Hindlimb muscle (tissue), 1 donor: ENCODE results near the gene DST. TPM values are rescaled to one million over a fixed set of nuclear protein-coding genes. Genes with fewer than 3 reads are reported as not detected.
A peak's percentile ranks its signal among the peaks of the same experiment; 100 is the strongest.

Experiments used
- DNase-seq: peaks from one replicate; pipeline ENCODE4 v3.0.0-alpha.2; 2013
- polyA plus RNA-seq: library from polyadenylated mRNA; unstranded; fragments of 120-200 nt; gene quantifications from one replicate; pipeline ENCODE4 v1.2.1, GENCODE V29; 2013; ENCODE audit not compliant: insufficient read length

The DST gene
- polyA plus RNA-seq, 1 donor, result 174 TPM

DNA sequence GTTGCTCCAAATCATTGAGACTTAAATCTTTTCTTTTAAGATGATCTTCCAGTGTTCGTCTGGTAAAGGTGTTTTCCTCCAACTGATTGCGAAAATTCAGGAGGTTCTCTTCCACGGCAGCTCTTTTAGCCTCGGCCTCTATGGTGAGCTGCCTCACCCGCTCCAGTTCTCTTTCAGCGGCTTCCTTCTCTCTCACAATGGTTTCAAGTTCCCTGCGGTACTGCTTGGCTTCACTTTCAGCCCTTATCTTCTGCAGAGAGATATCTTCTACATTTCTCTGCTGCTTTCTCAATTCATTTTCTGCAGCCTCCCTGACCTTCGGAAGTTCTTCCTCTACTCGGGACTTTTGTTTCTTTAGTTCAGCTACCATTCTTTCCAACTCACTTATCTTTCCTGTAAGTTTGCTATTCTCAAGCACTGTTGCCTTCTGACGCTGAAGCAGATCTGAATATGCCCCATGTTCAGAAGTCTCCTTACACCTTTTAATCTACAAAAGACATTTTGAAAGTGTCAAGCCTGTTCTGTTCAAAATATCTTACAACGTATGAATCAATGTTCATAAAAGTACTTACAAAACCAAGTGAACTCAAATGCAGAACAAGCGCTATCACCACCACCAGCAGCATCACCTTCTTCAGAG lies 22.3 kb downstream of the DST start:
- DNase-seq, result no peak

DNA sequence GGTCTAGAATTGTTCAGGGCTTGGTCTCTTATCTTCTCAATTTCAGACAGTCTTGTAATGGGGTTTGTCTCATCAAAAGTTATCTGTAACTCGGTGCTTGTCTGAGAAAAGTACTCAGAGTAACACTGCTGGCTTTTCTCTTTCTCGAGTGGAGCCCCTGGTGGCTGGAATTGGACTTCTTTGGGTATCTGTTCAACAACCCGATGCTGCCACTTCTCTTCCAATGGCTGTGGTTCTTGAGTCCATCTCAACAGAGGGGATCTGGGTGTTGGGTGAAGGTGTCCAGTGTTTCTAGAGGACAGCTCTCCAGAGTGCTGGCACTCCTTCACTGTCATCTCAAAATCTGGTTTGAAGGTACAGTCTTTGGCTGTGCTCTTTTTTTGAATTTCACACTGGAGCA lies 24.6 kb downstream of the DST start:
- DNase-seq, result no peak

DNA sequence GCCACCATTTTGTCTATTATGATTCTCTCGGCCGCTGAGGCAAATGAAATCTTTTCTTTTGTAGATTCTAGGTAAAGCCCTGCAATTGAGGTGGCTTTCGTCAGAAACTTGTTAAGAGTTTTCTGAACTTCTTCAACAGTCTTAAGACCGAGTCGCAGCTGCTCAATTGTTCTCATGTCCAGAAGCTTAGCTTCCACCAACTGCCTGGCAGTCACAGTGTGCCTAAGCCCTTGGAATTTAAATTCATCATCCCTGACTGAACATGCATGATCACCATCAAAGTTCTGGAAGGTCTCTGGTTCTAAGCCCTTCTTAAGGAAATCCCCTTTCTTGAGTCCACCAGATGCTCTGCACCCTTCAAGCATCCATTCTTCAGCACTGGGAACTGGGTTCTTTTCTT lies 25.7 kb downstream of the DST start:
- DNase-seq, result no peak

DNA sequence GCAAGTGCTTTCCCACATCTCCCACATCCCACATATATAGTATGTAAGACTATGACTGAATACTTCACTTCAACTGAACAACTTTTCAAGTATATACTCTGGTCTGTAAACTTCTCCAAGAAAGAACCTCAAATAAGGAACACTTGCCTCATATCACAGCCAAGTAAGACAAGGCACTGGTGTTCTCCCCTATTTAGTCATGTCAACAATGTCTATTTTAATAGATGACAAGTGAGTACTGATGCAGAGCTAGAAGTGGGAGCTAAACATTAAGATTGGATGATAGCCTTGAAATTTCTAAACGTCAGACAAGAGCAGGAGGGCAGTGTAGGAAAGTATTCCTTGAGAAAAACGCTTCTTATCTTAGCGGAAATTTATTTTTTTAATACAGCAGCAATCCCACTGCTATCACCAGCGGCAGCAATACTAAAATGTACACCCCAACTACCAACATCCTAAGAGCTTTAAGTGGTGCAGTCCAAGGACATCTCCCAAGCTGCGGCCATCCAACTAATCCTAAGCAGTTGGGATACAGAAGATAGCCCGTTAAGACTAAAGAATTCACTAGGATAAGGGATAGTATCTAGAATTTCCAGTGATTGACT lies 29.3 kb downstream of the DST start:
- no peak for DNase-seq

DNA sequence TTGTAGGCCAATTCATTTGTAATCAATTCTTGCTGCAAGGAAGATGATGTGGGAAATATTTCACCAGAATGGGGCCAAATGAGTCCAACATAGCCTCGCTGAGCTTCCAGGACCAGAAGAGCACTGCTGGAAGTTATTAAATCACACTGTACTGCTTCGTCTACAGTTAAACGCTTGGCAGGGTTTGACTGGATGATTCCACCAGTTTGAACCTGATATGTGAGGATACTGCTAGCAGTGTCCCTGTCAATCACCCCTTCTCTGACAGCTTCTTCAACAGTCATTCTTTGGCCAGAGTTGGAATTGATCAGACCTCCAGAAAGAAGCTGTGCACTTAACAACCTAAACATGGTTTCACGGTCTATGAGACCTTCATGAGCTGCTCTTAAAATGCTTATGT lies 34.4 kb downstream of the DST start:
- DNase-seq, result no peak

DNA sequence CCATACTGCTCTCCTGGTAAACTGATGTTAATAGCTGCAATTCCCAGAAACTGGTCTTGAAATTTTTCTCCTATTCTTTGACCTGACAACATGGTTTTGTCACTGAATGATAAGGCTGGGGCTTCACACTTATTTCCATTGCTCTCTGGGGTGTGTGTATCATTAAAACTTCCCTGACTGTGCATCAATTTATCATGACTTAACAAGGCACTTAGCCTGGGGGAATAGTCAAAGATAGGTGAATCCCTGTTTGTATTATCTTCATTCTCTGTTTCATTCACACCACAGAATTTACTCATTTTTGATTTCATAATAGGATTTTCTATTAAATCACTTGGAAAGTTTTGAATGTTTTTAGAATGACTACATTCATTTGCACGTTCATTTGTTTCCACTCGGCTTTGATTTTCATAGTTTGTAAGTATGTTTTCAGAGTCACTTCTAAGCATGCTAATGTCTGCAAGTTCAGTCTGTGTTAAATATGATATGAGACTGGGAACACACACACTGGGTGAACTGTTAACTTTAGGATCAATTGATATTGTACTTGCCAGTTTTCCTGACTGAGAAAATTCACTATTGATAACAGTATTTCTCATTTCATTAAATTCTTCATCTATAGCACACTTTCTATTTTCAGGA lies 35.5 kb downstream of the DST start:
- no peak for DNase-seq

DNA sequence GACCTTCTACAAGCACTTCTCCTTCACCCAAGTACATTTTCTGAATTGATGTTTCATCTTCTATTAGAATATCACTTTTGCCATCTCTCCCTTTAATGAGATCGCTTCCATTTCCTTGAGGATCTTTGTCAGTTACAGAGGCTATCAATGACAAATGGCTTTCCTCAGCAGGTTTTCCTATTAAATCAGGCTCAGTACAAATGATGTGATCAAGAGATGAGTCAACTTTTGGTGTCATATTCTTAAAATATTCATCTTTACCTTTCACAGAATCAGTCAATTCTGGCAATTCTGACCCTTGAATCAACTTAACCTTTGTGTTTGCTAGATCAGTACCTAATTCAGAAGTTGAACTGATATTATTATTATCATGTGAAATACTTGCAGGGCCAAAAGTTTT lies 37.3 kb downstream of the DST start:
- no peak for DNase-seq

DNA sequence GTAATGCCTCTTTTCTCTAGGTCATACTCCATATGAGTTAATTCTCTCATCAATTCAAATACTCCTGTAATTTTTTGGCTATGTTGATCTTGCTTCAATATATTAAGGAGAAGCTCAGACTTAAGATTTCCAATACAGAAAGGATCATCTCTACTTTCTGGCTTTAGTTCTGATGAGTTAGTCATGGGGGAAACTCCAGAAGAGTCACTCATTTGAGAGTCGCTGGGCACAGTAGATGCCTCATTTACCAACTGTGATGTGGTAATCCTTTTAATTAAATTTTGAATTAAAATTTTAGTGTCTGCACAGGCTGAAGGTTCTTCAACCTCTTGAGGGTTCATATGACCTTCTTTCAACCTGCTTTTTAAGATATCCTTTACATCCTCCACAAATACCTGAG lies 38.5 kb downstream of the DST start:
- no peak for DNase-seq

DNA sequence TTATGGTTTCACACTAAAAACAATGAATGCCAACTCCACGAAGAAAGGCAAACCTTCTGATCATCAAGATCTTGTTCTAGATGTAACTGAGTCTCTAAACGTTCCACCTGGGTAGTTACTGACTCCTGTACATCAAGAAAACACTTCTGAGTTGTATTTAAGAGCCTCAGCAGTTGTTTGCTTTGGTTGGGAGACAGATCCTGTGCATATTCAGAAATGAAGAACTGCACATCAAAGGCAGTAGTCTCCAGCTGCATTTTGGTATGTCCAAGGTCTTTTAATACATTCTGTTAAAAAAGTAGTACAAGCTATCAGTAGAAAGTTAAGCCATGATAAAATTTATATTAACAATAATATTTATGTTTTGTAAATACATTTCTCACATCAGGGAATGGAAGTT lies 41.3 kb downstream of the DST start:
- no peak for DNase-seq

DNA sequence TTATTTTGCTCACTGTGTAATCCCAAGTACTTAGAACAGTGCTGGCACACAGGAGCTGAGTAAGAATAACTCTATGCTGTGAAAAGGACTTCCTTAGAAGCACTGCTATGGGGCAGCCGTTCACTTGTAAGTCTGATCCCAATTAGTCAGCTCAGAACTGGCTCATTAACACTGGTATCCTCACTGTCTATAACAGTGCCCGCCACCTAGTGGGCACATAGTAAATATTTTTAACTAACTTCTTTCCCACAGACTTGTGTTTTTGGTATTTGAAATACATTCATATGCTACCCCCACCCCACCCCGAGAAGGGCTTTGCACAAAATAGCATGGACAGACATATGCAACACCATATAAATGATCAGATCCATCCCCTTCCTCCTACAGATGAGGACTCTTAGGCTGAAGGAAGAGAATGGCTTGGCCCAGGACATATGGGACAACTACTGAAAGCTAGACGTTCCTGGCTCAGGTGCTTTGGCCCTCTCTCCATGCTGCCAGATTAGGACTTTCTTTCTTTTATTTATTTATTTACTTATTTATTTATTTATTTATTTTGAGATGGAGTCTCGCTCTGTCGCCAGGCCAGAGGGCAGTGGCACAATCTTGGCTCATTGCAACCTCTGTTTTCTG lies 47.1 kb downstream of the DST start:
- DNase-seq, result no peak

DNA sequence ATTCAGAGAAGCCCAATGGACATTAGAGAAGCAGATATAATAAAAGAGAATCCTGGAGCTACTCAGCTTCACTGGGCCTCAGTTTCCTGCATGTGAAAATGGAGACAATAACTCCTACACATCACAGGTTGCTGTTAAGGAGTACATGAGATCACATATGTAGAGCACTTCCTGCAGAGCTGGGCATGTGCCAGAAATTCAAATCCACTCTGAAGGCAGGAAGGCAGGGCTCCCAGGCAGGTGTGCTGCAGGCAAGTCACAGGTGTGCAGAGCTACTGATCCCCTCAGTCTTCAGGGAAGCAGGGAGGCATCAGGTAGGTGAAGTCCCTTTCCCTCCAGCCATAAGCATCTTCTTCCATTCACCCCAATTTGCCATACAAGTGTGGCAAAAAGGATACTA lies 48.0 kb downstream of the DST start:
- no peak for DNase-seq

DNA sequence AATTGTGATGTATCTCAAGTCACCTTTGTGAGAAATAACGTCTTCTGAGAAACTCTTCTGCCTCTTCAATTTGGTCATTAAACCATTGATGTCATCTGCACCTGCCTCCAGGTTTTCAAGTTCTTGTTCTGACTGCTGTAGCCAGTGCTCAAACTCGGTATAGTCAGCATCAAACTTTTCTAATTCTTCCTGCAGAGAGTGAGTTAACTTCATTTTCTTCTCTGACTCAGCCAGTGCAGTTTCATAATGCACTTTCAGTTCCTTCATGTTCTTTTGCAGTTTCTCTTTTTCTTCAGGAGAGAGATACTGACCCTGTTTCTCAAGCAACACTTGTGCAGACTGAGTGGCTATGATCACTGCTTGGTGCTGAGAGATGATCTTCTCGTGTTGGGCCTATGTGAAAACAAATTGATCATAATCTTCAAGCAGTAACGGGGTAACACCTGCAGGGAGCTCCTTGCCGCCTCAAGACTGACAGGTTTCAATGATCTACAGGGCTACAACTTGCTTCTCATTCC lies 48.8 kb downstream of the DST start:
- DNase-seq, result no peak

DNA sequence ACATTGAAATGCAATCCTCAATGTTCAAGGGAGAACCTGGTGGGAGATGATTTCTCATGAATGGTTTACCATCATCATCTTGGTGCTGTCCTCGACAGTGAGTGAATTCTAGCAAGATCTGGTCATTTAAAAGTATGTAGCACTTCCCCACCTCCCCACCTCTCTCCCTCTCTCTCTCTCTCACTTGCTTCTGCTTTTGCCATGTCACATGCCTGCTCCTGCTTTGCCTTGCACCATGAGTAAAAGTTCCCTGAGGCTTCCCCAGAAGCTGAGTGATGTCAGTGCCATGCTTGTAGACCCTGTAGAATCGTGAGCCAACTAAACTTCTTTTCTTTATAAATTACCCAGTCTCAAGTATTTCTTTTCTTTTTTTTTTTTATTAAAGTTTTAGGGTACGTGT lies 60.5 kb downstream of the DST start:
- DNase-seq, result no peak

DNA sequence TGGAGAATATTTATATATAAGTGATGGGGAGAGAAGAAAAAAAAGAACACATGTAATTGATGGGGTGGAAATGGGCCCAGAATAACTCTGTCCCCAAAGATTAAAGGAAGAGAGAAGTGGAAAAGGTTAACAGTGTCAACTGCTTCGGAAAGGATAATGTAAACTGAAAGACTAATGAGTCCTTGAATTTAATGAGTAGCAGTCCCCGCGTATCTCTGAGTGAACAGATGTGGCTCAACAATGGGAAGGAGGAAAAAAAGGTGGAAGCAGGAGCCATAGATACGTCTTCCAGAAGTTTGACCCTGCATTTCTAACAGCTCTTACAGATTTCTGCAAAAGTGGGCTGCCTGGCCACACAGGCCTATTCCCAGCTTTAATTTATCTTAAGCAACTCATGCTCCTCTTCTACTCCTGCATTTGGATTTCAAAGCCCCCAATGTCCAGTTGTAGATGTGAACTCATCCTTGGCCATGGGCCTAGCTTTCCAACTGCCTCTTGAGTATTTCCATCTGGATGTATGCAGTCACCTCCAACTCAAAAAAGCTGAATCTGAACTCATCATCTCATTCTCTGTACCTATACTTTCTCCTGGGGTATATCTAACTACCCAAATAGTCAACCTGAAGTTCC lies 61.3 kb downstream of the DST start:
- peak; percentile 21 for DNase-seq

DNA sequence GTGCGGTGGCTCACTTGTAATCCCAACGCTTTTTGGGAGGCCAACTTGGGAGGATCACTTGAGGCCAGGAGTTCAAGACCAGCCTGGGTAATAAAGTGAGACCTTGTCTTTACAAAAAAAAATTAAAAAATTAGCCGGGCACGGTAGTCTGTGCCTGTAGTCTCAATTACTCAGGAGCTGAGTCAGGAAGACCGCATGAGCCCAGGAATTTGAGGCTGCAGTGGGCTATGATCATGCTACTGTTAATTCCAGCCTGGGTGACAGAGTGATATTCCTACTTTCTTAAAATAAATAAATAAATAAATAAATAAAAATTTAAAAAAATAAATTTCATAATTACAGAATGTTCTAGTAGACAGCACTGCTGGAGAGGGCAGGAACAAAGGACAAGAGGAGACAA lies 62.4 kb downstream of the DST start:
- no peak for DNase-seq

DNA sequence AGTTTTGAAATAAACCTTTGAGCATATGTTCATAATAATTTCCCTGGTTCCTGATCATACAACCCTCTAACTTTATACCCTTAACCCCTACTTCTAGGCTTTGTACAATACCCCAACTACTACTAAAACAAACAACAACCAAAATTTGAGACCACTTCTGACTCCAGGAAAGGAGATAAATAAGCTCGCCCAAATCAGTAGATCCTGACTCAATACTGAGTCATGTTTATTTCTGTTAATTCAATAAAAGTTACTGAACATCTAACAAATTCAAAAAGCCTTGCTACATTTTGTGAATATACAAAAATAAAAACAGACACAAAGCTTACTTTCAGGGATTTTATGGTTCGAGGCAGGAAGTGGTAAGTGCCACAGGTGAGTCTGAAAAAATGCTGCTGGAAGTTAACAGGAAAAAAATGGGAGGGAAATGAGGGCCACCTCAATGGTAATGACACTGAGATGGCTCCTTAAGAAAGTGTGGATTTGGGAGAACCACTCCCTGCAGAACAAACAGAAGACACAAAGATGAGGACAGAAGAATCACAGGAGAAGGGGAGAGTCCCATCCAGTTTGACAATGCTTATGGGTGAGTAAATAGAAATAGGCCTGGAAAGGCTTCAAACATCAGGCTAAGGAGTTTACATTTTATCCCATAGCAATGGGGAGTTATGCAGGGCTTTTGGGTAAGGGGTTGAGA lies 63.4 kb downstream of the DST start:
- no peak for DNase-seq

DNA sequence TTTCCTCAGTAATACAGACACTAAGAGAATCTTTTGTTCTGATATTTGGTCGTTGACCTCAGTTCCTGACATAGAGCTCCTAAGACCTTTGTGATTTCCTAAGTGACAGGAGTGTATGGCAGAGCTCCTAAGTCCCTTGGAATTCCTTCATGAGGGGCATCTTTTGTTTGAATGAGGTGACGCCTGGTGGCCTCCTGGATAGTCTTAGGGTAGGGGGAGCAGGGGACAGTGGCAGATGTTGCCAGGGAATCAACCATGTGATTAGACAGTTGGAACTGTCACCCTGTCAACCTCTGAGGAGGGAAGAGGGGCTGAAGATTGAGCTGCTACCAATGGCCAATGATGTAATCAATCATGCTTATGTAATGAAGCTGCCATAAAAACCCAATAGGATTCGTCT lies 67.0 kb downstream of the DST start:
- no peak for DNase-seq

DNA sequence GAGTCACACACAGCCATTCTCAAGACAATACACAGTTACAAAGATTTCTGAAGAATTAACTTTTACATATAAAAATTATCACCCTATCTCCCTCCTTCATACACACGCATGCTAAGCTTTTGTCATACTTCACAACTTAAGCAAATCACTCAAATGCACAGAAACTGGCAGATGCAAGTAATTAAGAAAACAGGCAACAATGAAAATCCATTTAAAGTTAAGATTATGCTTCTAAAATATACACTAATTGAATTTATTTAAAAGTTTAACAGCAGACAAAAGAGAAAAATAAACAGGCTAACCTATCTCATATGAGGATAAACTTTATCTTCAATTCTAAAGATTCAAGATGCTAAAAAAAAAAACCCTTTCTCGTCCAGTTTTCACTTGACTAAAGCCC lies 68.4 kb downstream of the DST start:
- no peak for DNase-seq

DNA sequence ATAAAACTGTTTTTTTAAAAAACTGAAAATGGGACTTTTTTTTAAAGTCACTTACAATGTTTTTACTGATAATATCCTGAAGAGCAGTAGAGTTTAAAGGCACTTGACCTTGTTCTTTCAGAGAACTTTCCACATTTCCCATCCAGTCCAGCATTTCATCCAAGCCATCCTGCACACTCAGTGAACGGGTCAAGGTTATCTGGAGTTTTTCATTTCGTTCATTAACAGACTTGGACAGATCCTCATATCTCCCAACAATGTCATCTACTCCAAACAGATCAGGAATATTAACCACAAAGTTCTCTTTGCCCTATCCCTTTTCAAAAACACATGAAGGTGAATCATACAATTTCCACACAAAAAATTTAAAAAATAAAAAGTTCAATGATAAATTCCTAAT lies 69.1 kb downstream of the DST start:
- no peak for DNase-seq

DNA sequence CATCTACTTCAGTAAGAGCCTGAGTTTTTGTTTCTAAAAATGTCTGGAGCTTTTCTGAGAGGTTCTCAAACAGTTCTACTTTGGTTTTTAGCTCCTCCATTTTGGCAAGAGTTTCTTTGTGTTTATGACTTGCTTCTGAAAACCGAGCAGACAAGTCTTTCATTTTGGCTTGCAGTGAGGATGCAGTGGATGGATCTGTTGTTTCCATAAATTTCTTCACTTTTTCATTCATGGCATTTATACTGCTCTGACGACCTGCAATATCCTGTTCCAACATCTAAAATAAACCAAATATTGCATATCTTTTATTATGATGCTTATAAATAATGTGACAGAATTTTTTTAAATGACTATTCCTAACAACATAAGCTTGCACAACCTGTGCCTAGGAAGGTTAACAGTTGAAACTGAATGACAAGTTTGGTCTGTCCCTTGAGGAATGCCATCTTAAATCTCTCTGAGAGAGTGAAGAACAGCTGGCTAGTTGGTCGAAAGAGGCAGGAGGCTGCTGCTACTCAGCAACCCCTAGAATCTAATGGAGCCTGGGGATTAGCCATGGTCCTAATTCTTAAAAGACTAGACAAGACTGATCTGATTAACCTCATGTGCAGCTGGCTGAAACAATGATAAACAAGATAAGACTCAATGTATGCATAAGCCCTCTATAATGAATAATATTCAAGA lies 69.8 kb downstream of the DST start:
- no peak for DNase-seq

DNA sequence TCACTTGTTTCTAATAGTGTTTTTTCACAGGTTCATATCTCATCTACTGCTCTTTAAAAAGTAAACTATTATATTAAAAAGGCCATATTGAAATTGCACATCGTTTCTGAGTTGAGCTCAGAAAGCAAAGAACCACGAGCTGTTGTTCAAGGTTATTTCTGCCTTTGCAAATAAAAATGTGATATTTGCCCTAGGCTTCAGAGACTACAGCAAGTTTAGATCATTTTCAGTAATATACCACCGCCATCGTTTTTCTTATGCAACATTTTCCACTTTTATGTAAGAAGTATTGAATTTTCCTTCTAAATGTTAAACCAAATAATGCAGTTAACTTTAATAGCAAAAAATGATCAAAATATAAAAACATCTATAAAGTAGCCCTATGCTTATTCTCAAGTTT lies 71.1 kb downstream of the DST start:
- DNase-seq, result no peak
